GM19397 (cell line): ENCODE results near the gene ESX1.
"Not testable (repeated sequence)": the region's sequence is repeated elsewhere in the genome, so short reads cannot be mapped to it uniquely, and the experiment has no call there.

Experiments used
- ATAC-seq: cut with Tn5 transposase; IDR thresholded peaks from one replicate; pipeline ENCODE4 v1.9.1; 2021; ENCODE audit warnings: mild to moderate bottlenecking, moderate library complexity; ENCODE audit not compliant: unreplicated experiment

Gene ESX1

DNA sequence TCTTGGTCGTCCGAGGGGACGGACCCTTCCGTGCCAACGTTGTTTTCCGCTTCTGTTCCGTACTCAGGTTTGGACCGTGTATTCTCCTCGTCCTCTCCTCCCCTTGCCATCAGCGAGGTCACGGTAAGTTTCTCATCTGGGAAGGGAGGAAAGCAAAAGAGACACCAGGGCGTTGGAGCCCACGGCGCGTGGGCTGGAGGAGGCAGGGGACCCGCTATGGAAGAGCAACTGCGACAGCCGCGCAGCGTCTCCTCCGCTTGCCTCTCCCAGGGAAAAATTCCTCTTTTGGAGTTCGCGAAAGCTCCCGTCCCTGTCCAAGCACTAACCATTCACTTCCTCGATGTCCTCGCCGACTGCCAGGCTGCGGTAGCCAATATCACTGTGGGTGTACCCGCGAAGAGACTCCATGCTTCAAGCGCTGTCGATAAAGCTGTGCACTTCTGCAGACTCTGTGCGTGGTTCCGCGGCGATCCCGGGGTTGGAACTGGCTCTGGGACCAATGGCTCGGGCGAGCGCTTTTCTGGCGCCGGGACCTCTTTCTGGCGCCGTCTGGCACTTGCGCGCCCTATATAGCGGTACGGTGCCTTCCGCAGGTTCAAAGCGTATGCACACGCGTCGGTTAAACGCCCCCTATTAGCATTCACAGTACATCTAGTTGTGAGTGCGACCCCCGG is at the start of gene ESX1:
Gene ESX1, minus strand, starts transcription at position 492 of the 674 bp plus-strand sequence. Its CDS starts 84 bp downstream, at position 408.
- ATAC-seq = no peak

DNA sequence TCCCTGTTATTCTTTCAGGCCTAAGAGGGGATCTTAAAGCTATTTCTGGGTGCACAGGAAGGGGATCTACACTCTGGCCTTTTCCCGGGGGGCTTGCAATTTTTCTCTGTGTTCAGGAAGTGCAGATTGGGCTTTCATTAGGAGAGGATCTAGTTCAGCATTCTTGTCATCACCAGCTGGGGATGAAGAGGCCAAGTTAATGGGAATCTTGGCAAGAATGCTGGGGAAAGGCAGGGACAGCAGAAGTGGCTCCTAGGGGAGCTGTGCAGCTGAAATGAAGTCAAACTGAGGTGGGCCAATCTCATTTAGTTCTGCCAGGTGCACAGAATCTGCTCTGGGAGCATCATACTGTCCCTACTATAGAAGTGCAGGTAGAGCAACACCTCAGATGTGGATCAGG is 40.9 kb upstream of the ESX1 start:
- no peak for ATAC-seq

DNA sequence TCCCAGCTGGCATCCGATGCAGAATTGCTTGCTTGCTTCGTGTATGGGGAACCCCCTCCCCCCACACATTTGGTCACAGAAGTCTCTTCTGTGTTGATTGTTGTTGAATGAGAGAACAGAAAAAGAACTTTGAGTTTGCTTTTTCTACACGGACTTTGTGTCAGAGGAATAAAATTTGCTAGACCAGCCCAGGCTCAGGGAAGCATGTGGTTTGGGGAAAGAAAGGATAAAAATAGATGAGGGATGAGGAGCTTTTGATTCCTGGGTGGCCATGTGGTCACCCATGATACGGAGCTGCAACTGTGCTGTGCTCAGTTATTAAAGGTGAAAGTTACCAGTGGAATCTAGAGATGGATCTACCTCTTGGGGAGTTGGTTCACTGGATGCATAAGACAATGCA is 34.2 kb upstream of the ESX1 start:
- ATAC-seq = no peak

DNA sequence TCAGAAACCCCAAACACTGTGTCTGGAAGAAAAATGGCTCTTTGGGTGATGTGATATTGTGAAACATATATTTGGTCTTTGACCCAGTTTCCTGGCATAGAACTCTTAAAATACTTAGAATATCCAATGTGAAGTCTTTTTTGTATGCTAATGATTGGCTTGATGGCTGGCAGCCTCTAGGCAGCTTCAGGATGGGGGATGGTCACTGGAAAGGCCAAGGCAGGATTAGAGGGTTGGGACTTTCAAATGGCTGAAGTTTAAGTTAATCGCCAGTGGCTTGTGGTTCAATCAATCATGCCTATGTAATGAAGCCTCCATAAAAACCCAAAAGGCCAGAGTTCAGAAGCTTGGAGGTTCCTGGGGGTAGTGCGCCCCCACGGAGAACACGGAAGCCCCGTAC is 33.5 kb upstream of the ESX1 start:
- no peak for ATAC-seq

DNA sequence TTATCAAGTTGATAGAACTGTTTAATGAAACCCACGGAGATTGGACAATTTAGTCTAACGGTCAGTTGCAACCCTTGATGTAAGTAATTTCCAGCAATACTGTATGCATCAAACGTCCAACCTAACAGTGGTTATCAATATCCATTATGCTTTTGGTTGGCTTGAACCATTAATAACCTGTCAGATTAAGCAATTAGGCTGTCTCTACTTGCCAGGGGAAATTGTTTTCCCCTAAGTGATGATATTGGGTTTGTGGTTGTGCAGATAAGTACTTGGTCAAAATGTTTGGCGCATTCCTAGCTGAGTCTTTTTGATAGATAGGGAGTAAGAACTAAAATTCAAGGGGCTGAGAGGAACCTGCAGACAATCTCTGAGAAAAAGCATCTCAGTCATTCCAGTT is 30.5 kb upstream of the ESX1 start:
- no peak for ATAC-seq

DNA sequence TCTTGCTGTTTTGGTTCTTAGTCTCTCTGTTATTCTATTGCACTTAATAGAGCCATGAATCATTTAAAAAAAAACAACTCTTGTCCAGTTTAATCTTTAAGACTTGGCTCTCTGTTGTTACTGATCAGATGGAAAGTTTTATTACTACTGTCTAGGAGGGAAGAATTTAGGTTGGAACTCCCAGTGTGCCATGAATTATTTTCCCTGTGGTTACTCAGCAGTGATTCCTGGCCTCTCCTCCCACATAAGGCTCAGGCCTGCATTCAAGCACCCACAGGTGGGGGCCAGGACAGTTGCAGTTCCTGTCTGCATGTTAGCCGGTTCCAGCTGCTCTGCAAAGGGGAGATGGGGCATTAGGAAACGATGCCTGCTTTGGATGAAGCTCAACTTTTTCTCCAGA is 29.8 kb upstream of the ESX1 start:
- no peak for ATAC-seq

DNA sequence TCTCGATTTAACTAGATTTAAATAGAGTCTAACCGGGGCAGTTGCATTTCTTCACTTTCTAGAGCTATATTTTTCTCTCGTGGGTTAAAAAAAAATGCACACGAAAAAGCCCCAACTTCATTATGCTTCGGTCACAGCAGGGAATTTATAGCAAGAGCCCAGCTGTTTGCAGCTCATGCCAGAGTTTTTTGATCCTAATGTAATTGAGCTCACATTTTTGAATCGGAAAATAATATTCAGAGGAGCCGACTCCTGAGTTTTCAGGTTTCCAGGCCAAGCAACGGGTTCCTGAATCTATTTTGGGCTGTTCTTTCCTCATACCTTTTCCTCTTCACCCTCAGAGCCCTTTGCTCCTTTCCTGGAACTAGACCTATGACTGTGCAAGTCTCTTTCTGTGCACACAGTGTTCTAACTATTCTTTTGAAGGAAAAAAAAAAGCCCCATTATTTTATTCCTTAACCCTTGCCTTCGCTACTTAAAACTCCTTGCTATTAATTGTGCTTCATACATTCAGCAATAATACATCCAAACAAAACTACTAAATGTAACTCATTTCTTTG is 27.5 kb upstream of the ESX1 start:
- no peak for ATAC-seq

DNA sequence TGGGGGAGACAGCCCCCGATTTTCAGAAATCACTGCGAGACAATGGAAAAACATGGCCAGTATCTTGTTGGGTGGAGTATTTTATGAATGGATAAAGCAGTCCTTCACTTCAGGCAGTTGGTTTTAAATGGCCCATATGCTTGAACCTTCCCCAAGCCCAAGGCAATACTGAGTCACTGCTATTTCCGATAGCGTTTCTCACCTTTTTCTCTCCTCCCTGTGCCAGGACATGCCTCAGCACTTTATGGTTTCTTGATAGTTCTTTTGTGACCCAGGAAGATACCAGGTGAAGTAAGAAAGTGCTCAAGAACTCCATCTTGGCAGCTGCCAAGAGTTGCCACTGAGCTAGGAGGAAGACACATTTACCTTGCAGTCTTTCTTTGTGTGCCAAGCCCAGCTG is 26.8 kb upstream of the ESX1 start:
- ATAC-seq = no peak

DNA sequence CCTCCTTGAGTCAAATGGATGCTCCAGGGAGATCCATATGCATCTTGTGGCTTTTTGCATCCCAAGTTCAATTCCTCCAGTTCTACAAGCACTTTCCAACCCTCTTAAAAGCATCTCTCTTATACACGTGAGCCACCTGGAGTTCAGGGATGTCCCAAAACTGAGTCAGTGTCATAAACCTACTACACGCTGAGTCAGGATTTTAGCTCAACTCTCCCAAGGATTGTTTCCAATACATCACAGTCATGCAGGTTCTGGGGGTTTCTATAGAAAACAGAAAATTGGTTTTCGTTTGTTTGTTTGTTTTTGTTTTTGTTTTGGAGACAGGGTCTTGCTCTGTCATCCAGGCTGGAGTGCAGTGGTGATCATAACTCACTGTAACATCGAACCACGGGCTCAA is 25.9 kb upstream of the ESX1 start:
- ATAC-seq = no peak

DNA sequence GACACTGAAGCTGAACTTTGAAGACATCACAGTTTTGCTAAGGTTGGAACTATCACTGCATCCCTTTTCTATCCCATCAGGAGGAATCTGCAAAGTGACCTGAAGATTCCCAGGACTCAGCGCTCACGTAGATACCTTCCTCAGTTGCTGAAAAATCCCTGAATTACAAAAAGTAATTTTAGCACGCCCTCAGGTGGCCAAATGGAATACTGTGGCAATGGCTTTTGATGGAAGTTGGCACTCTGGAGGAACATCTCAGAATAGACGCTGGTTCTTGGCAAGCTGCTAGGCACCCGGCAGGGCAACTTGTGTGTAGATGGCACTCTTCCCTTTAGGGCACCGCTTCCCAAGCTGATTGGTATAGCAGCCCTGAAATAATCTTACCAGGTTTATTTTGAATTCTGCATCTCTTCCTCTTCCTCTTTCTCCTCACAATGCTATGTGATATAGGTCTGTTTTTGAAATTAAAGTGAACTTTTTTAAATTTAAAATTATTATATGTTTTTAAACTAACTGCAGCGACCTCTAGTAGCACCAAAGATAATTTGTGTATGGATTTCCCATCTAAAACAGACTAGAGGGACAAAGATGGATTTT is 16.3 kb upstream of the ESX1 start:
- ATAC-seq = no peak

DNA sequence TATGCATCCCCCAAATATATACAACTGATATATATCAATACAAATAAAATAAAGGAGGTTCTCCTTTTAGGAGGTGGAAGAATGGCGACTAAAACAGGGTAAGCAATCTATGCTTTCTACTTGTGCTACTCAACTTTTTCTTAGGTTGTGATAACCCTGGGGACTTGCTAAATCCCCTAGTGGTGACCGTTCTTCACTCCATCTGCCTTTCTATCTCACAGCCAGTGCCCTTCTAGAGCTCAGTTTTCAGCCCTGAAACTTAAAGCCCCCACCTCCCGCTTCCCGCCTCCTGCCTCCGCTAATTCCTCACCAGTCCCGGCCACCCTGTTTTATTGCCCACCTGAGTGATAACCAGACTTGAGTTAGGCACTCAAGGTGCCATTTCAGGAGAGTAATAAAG is 15.5 kb upstream of the ESX1 start:
- no peak for ATAC-seq

DNA sequence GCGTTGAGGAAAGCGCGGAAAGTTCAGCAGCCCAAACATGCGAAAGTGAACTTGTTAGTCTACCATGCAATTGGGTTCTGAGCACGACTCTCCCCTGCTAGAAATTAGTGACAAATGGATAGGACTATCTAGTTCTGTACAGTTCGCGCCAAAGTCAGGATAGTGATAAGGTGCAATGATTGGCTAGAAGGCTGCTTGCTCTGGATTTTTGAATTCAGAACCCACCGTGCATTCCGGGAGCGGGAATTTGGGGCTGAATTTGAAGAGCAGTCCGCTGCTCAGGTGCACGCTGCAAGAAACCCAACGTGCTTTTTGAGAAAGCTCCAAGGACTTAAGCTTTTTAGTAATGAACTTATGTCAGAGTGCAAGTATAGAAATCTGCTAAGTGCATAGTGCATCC is 732 bp upstream of the ESX1 start:
- ATAC-seq = no peak

DNA sequence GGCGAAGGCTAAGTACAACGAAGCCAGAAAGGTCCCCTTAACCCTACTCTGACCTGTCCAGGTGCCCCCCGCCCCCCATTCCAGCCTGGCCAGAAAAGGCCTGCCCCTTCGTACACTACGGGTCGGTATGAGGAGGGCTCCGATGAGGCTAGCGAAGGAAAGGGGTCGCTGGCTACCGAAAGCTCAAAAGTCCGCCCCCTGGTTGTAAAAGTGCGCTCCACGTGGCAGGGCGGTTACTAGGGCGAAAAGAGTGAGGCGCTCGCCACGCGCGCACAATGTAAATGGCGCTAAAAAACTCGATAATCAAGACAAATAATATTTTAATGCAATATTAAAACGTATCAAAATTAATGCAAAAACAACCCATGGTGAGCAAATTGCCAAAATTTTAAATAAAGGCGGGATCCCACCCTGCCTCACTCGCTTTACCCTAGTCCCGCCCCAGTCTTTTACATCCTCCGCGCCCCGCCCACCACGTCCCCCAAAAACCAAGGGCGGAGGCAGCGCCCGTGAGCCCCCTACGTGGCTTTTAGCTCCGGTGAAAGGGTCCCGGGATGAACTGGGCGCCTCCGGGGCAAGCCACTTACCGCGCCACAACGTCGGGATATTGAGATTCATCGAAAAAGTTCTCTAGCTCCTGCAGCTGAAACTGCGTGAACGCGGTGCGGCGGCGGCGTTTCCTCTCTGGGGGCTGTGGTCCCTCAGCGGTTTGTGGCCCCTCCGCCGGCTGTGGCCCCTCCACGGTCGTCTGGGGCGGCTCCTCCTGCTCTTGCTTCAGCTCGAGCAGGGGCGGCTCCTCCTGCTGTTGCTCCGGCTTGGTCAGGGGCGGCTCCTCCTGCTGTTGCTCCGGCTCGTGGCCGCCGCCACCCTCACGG is 929 bp downstream of the ESX1 start:
- no peak for ATAC-seq

DNA sequence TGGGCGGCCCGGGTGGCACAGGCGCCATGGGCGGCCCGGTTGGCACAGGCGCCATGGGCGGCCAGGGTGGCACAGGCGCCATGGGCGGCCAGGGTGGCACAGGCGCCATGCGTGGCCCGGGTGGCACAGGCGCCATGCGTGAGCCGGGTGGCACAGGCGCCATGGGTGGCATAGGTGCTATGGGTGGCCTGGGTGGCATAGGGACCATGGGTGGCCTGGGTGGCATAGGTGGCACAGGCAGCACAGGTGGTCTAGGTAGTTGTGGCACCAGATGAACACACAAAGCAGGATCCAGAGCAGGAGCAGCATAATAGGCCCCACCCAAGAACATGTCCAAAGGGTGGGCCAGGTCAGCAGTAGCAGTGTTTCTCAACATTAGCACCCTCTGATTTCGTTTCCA is 4.3 kb downstream of the ESX1 start:
- no peak for ATAC-seq

DNA sequence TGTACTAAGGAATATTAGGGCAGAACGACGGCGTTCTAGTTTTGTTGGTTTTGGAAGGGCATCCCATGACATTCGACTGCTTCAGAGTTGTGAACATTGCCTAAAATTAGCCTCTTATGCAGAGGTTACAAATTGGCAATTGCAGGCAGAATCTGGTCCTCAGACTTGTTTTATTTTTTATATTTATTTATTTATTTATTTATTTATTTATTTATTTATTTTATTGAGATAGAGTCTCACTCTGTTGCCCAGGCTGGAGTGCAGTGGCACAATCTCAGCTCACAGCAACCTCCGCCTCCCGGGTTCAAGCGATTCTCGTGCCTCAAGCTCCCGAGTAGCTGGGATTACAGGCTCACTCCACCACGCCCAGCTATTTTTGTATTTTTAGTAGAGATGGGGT is 24.7 kb downstream of the ESX1 start:
- ATAC-seq = not testable (repeated sequence)

DNA sequence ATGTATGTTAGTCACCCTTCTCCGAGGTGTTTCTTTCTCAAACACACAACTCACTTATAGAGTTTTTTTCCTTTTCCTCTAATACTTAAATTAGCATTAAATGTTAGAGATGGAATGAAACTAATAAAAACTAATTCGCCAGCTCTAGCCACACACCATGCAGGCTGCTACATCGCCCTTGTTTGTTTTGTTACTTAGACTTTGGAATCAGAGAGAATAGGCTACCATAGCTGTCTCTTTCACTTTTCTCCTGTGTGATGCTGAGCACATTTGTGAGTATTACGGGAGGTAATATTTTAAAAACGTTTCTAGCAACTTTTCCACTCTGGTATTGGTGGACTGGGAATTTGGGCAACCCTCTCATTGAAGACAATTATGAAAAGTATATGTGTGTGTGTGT is 43.5 kb downstream of the ESX1 start:
- ATAC-seq = no peak

DNA sequence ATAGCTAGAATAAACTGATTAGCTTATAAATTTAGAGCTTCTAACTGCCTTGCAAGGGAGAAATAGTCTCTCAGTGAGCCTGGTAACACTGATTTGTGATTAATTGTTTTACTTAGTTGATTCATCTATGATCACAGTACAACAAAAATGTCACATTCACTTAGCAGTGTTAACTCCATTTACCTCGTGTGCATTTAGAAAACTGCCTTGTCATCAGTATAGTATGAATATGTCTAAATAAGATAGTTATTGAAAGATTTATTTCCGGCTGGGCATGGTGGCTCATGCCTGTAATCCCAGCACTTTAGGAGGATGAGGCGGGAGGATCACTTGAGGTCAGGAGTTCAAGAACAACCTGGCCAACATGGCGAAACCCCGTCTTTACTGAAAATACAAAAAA is 49.2 kb downstream of the ESX1 start:
- no peak for ATAC-seq
